AG20443 (cell line): ENCODE results near the gene IMPG2.

Source experiments
- DNase-seq: peaks from one replicate; pipeline ENCODE4 v3.0.0; 2012; ENCODE audit warnings: low spot score, mixed read lengths

The IMPG2 gene

DNA sequence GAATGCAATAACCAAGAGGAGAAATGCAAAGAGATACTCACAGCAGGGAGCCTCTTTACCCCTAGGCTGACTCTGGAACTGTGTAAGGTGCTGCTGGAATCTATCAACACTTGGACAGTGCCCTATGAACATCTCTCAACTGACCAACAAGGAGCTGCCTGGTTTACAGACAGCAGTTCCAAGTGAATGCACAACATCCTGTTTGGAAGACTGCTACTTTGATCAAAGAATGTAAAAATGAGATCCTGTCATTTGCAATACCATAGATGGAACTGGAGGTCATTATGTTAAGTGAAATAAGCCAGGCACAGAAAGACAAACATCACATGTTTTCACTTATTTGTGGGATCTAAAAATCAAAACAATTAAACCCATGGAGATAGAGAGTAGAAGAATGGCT is 136.3 kb downstream of the IMPG2 start:
- DNase-seq = no peak

GRCh38 chr3:101183151-101183550 is 137.2 kb downstream of the IMPG2 start:
- DNase-seq = no peak

DNA sequence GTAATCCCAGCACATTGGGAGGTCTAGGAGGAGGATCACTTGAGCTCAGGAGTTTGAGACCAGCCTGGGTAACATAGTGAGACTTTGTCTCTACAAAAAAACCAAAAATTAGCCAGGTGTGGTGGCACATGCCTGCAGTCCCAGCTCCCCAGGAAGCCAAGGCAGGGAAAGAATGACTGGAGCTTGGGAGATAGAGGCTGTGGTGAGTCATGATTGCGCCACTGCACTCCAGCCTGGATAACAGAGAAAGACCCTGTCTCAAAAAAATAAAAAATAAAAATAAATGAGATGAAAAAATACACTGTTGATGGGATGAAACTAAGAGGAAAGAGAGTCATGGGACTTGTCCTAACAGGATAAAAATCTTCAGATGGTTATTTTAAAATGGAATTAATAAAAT is 137.6 kb downstream of the IMPG2 start:
- DNase-seq = no peak

DNA sequence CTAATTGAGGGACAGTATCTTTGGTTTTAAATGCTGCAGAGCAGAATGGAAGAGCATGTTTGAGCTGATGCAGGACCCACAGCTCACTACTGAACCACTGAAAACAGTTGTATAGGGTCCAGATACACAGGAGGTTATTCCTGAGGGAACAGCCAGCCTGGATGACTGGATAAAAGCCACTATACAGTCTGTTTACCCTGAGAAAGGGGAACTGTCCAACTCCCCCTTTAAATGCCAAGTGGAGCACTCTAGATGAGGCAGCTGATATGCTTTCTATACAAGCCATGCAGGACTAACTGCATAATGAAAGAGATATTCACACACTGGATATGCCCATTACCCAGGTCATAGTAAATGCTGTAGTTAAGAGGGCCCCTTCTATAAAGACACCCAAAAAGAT is 138.6 kb downstream of the IMPG2 start:
- DNase-seq = no peak

- DNase-seq = peak; percentile 85
Observed at GRCh38 chr3:101179637-101180036, 140.7 kb downstream of the IMPG2 start.

DNA sequence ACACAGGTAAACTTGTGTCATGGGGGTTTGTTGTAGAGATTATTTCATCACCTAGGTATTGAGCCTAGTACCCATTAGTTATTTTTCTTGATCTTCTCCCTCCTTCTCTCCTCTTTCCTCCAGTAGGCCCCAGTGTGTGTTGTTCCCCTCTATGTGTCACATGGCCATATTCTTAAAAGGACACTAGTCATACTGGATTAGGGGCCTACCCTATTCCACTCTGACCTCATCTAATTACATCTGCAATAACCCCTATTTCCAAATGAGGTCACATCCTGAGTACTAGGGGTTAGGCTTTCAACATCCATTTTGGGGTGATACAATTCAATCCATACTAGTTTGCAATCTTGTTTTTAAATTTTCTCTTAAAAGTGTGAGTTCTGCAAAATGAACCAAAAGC is 142.8 kb downstream of the IMPG2 start:
- no peak for DNase-seq
